SK-N-MC (cell line): ENCODE results near the gene NIF3L1.

Experiments
- DNase-seq: peaks from one replicate; pipeline ENCODE4 v3.0.0-alpha.2; 2011; ENCODE audit warnings: low read depth, low spot score
- H3K27ac ChIP-seq: fragments of 200-600 bp; sonication (generic); 2 replicates; pipeline ENCODE4 v1.5.1; 2016; ENCODE audit warnings: mixed run types
- H3K36me3 ChIP-seq: fragments of 200-600 bp; sonication (generic); 2 replicates; pipeline ENCODE4 v1.6.1; 2017; ENCODE audit warnings: antibody characterized with exemption, low read length, mixed read lengths; ENCODE audit not compliant: insufficient read depth
- H3K4me3 ChIP-seq: fragments of 200-600 bp; sonication (generic); 2 replicates; pipeline ENCODE4 v1.5.1; 2016
- H3K9ac ChIP-seq: fragments of 200-600 bp; sonication (generic); 2 replicates; pipeline ENCODE4 v1.8.0; 2017; ENCODE audit warnings: mixed run types, mixed read lengths; ENCODE audit not compliant: insufficient read length
- H3K9me3 ChIP-seq: fragments of 200-600 bp; sonication (generic); 2 replicates; pipeline ENCODE4 v1.6.1; 2017; ENCODE audit warnings: low read depth, mild to moderate bottlenecking, antibody characterized with exemption, low read length, moderate library complexity, mixed read lengths
- EZH2 ChIP-seq: fragments of 200-600 bp; sonication (generic); IDR thresholded peaks from one replicate; pipeline ENCODE4 v1.6.1; 2017; ENCODE audit warnings: antibody characterized with exemption
- FOXP2 ChIP-seq: optimal IDR thresholded peaks from 2 replicates; pipeline ENCODE3; 2011; ENCODE audit warnings: mild to moderate bottlenecking, moderate library complexity; ENCODE audit not compliant: insufficient read depth; ENCODE audit errors: extremely low read length, control extremely low read depth
- POLR2AphosphoS5 ChIP-seq: IDR thresholded peaks from 2 replicates; pipeline ENCODE4 v1.6.1; 2012; ENCODE audit warnings: mild to moderate bottlenecking, low read depth, low read length, borderline replicate concordance

The NIF3L1 gene

GRCh38 chr2:200888704-200889625 is at the start of gene NIF3L1, which contains the start of gene PPIL3:
Gene NIF3L1 (plus strand): TSS chr2:200889371. CDS start chr2:200891944, 2,573 bp downstream.
Gene PPIL3 (minus strand): TSS chr2:200889077. CDS start chr2:200887615, 1,462 bp downstream.
- Histone ChIP-seq H3K4me3 (peak within 1 kb of the TSS; percentile 100), H3K27ac (peak within 1 kb of the TSS; percentile 97), H3K9ac (peak within 1 kb of the TSS; percentile 100), H3K36me3 (peaks cover 20% of the 10 kb centered on the region), H3K9me3 (no peaks in the 10 kb centered on the region)
- no peak for TF ChIP-seq EZH2
- peak; percentile 62; the same call in 1 of the 2 replicates for TF ChIP-seq POLR2AphosphoS5
- TF ChIP-seq FOXP2 = peak; percentile 83
- DNase-seq = peak; percentile 97

GRCh38 chr2:200839513-200839912 is 49.7 kb upstream of the NIF3L1 start:
- H3K36me3 ChIP-seq = no peaks in the 10 kb centered on the region
- no peak for DNase-seq
- TF ChIP-seq EZH2 = no peak
- TF ChIP-seq POLR2AphosphoS5 = no peak
- no peak for TF ChIP-seq FOXP2

GRCh38 chr2:200843993-200844948 is 44.9 kb upstream of the NIF3L1 start:
- Histone ChIP-seq H3K9ac (no peak overlapping the region), H3K27ac (no peak overlapping the region), H3K4me3 (no peak overlapping the region), H3K9me3 (no peaks in the 10 kb centered on the region), H3K36me3 (no peaks in the 10 kb centered on the region)
- TF ChIP-seq FOXP2 = no peak
- no peak for TF ChIP-seq POLR2AphosphoS5
- no peak for TF ChIP-seq EZH2
- DNase-seq = no peak

More at GRCh38 chr2:200839513-200839912, 49.7 kb upstream of the NIF3L1 start:
- Histone ChIP-seq H3K9ac (no peak overlapping the region), H3K27ac (no peak overlapping the region), H3K9me3 (0 out of 2 replicates have a peak, but pooled peaks cover 2% of the 10 kb centered on the region), H3K4me3 (no peak overlapping the region)

- H3K9me3 ChIP-seq = no peaks in the 10 kb centered on the region
- no peak overlapping the region for H3K27ac ChIP-seq
- H3K4me3 ChIP-seq = no peak overlapping the region
- TF ChIP-seq FOXP2 (no peak), POLR2AphosphoS5 (no peak), EZH2 (no peak)
- no peaks in the 10 kb centered on the region for H3K36me3 ChIP-seq
- no peak overlapping the region for H3K9ac ChIP-seq
- no peak for DNase-seq
Measured at GRCh38 chr2:200845194-200845593, 44.0 kb upstream of the NIF3L1 start.

GRCh38 chr2:200845669-200846325 is 43.4 kb upstream of the NIF3L1 start:
- Histone ChIP-seq H3K9me3 (no peaks in the 10 kb centered on the region), H3K9ac (no peak overlapping the region), H3K27ac (no peak overlapping the region), H3K4me3 (no peak overlapping the region), H3K36me3 (no peaks in the 10 kb centered on the region)
- no peak for DNase-seq
- no peak for TF ChIP-seq EZH2
- no peak for TF ChIP-seq FOXP2
- TF ChIP-seq POLR2AphosphoS5 = no peak

GRCh38 chr2:200847269-200847668 is 41.9 kb upstream of the NIF3L1 start:
- TF ChIP-seq POLR2AphosphoS5 (no peak), EZH2 (no peak), FOXP2 (no peak)
- H3K4me3 ChIP-seq = no peak overlapping the region
- H3K27ac ChIP-seq = no peak overlapping the region
- H3K9ac ChIP-seq = no peak overlapping the region
- no peak for DNase-seq
- H3K9me3 ChIP-seq = no peaks in the 10 kb centered on the region
- H3K36me3 ChIP-seq = peaks cover 14% of the 10 kb centered on the region

- TF ChIP-seq FOXP2 (no peak), EZH2 (no peak), POLR2AphosphoS5 (no peak)
- DNase-seq = no peak
- H3K9ac ChIP-seq = no peak overlapping the region
- no peak overlapping the region for H3K27ac ChIP-seq
- H3K4me3 ChIP-seq = no peak overlapping the region
- peaks cover 21% of the 10 kb centered on the region for H3K36me3 ChIP-seq
- no peaks in the 10 kb centered on the region for H3K9me3 ChIP-seq
Measured at GRCh38 chr2:200847939-200848338, 41.2 kb upstream of the NIF3L1 start.
